Activated CD8-positive, alpha-beta T cell treated with anti-CD3 and anti-CD28 coated beads for 36 hours (primary cell): ENCODE results near the gene ME3. TPM values are rescaled to one million over a fixed set of nuclear protein-coding genes. Genes with fewer than 3 reads are reported as not detected.
A peak's percentile ranks its signal among the peaks of the same experiment; 100 is the strongest.

Experiments used
- ATAC-seq: fragments of 200-7000 bp; cut with Tn5 transposase; one replicate; pipeline ENCODE4 v1.10.0; 2021; ENCODE audit warnings: mild to moderate bottlenecking, moderate library complexity
- CTCF ChIA-PET: fragments of 350-600 bp; sonication (Branson Sonifier 250); formaldehyde crosslinking; loops from one replicate; lab custom pipeline; 2021; ENCODE audit warnings: antibody characterized with exemption; lab: Charles Lee
- POLR2A ChIA-PET: fragments of 350-600 bp; sonication (Branson Sonifier 250); formaldehyde crosslinking; loops from one replicate; lab custom pipeline; 2021; ENCODE audit warnings: antibody characterized with exemption; lab: Charles Lee
- DNase-seq: peaks from one replicate; pipeline ENCODE4 v3.0.0-alpha.2; 2020
- H3K27ac Mint-ChIP-seq: one replicate; pipeline ENCODE4 v1.8.0; 2021; ENCODE audit warnings: mild to moderate bottlenecking, mixed read lengths
- H3K27me3 Mint-ChIP-seq: one replicate; pipeline ENCODE4 v1.8.0; 2021; ENCODE audit warnings: mixed read lengths
- H3K36me3 Mint-ChIP-seq: one replicate; pipeline ENCODE4 v1.8.0; 2021; ENCODE audit warnings: low read depth, mixed read lengths
- H3K4me1 Mint-ChIP-seq: one replicate; pipeline ENCODE4 v1.8.0; 2021; ENCODE audit warnings: low read depth, mixed read lengths
- H3K4me3 Mint-ChIP-seq: one replicate; pipeline ENCODE4 v1.8.0; 2021; ENCODE audit warnings: mild to moderate bottlenecking, moderate library complexity, mixed read lengths
- H3K9me3 Mint-ChIP-seq: one replicate; pipeline ENCODE4 v1.8.0; 2021; ENCODE audit warnings: mixed read lengths
- CTCF ChIP-seq: fragments of 200-600 bp; IDR thresholded peaks from one replicate; pipeline ENCODE4 v1.8.0; 2022; ENCODE audit warnings: antibody characterized with exemption, mild to moderate bottlenecking
- intact Hi-C: fragments of 100-400 bp; cut with micrococcal nuclease; formaldehyde crosslinking; loops from one replicate; pipeline ENCODE4 v1.10.0; 2022
- total RNA-seq, 2 experiments: library from RNA; stranded (reverse); gene quantifications; one replicate each; pipeline ENCODE4 v1.2.3, GENCODE V29; 2021

The ME3 gene
- total RNA-seq, 2 experiments from 2014 or later, result 5.0 to 6.2 TPM

- DNase-seq (no peak), ATAC-seq (no peak)
- Mint-ChIP-seq H3K4me1 (peaks cover 13% of the 10 kb centered on the region), H3K9me3 (no peaks in the 10 kb centered on the region), H3K27me3 (no peaks in the 10 kb centered on the region), H3K4me3 (no peak overlapping the region), H3K36me3 (no peaks in the 10 kb centered on the region), H3K27ac (no peak overlapping the region)
- intact Hi-C loops, result loop anchor here (2.0 to 10.0 kb wide), 2 partner anchors 221 to 365 kb away; partner anchors contain the start of gene ME3
- CTCF ChIA-PET, result interaction anchor here (0.8 to 3.4 kb wide), 6 partner anchors 155 to 599 kb away, joined by 3 to 28 read pairs (median 3); partner anchors contain the start of gene CCDC83
- TF ChIP-seq CTCF, result no peak
- POLR2A ChIA-PET, result interaction anchor here (0.6 kb wide), 1 partner anchor 31 kb away, joined by 3 read pairs; no protein-coding TSS in a partner anchor
Observed at GRCh38 chr11:86453290-86454030, 219.0 kb downstream of the ME3 start.

GRCh38 chr11:86449993-86450629 lies 222.3 kb downstream of the ME3 start:
- no peak for DNase-seq
- CTCF ChIA-PET, result interaction anchor here (1.2 to 2.9 kb wide), 2 partner anchors 158 to 595 kb away, joined by 4 to 14 read pairs; partner anchors contain the start of gene CCDC83
- H3K27ac Mint-ChIP-seq, result no peak overlapping the region
- no peak for ATAC-seq
- H3K9me3 Mint-ChIP-seq, result peaks cover 1% of the 10 kb centered on the region
- no peaks in the 10 kb centered on the region for H3K27me3 Mint-ChIP-seq
- no peak for TF ChIP-seq CTCF
- POLR2A ChIA-PET, result no interaction called here
- peaks cover 15% of the 10 kb centered on the region for H3K36me3 Mint-ChIP-seq
- intact Hi-C loops, result loop anchor here (10.0 kb wide), 3 partner anchors 145 to 505 kb away; partner anchors contain the start of genes HIKESHI and ME3
- no peak overlapping the region for H3K4me3 Mint-ChIP-seq
- H3K4me1 Mint-ChIP-seq, result peaks cover 23% of the 10 kb centered on the region

- Mint-ChIP-seq H3K27me3 (no peaks in the 10 kb centered on the region), H3K27ac (no peak overlapping the region), H3K4me1 (peaks cover 43% of the 10 kb centered on the region), H3K4me3 (peak overlapping the region; percentile 52), H3K9me3 (peaks cover 1% of the 10 kb centered on the region), H3K36me3 (peaks cover 27% of the 10 kb centered on the region)
- intact Hi-C loops, result loop anchor here (10.0 kb wide), 2 partner anchors 143 to 503 kb away; partner anchors contain the start of gene HIKESHI
- TF ChIP-seq CTCF, result no peak
- DNase-seq (peak; percentile 79), ATAC-seq (peak; percentile 83)
- ChIA-PET CTCF (interaction anchor here (0.8 to 2.0 kb wide), 7 partner anchors 9 to 232 kb away, joined by 3 to 7 read pairs (median 4); no protein-coding TSS in a partner anchor), POLR2A (interaction anchor here (1.2 kb wide), 3 partner anchors 37 to 593 kb away, joined by 3 to 4 read pairs (median 3); partner anchors contain the start of gene CCDC83)
Observed at GRCh38 chr11:86447763-86448480, 224.5 kb downstream of the ME3 start.

- CTCF ChIA-PET, result interaction anchor here (1.3 to 1.4 kb wide), 2 partner anchors 8 to 10 kb away, joined by 5 to 6 read pairs; no protein-coding TSS in a partner anchor
- peaks cover 36% of the 10 kb centered on the region for H3K36me3 Mint-ChIP-seq
- no peak overlapping the region for H3K4me3 Mint-ChIP-seq
- H3K27ac Mint-ChIP-seq, result no peak overlapping the region
- TF ChIP-seq CTCF, result no peak
- POLR2A ChIA-PET, result no interaction called here
- ATAC-seq (peak; percentile 3), DNase-seq (peak; percentile 32)
- H3K9me3 Mint-ChIP-seq, result peaks cover 1% of the 10 kb centered on the region
- H3K4me1 Mint-ChIP-seq, result peaks cover 53% of the 10 kb centered on the region
- no peaks in the 10 kb centered on the region for H3K27me3 Mint-ChIP-seq
- intact Hi-C loops, result loop anchor here (10.0 kb wide), 2 partner anchors 142 to 502 kb away; partner anchors contain the start of gene HIKESHI
Observed at GRCh38 chr11:86446924-86447285, 225.5 kb downstream of the ME3 start.
